Endothelial cell of umbilical vein (primary cell): ENCODE results near the gene ANKH.

Source experiments
- FOS ChIP-seq: IDR thresholded peaks from 2 replicates; pipeline ENCODE4 v1.6.1; 2011; ENCODE audit warnings: mild to moderate bottlenecking, low read length, moderate library complexity, borderline replicate concordance; ENCODE audit not compliant: insufficient read depth
- JUN ChIP-seq: IDR thresholded peaks from 2 replicates; pipeline ENCODE4 v1.6.1; 2011; ENCODE audit warnings: borderline replicate concordance, low read depth; ENCODE audit not compliant: insufficient read length, insufficient read depth
- MYC ChIP-seq: IDR thresholded peaks from one replicate; pipeline ENCODE4 v1.6.1; 2011; ENCODE audit warnings: mild to moderate bottlenecking, low read depth, low read length
- POLR2A ChIP-seq: IDR thresholded peaks from 2 replicates; pipeline ENCODE4 v1.6.1; 2012; ENCODE audit warnings: low read depth, mild to moderate bottlenecking, control low read depth, low read length
- POLR2AphosphoS5 ChIP-seq: IDR thresholded peaks from 2 replicates; pipeline ENCODE4 v1.6.1; 2012; ENCODE audit warnings: low read depth, mild to moderate bottlenecking, control low read depth, low read length, moderate library complexity; ENCODE audit not compliant: insufficient read depth
- TF ChIP-seq, protein P1 (sequence below), 2 donors: IDR thresholded peaks; 1 replicate in 1 of 2; 2 replicates in 1 of 2; pipeline ENCODE4 v1.5.1; 2011; ENCODE audit warnings: low read length in 2 of 2, mild to moderate bottlenecking in 2 of 2, moderate library complexity in 2 of 2, control low read depth in 1 of 2, inconsistent platforms in 1 of 2, low read depth in 1 of 2; ENCODE audit not compliant: insufficient read depth in 1 of 2; ENCODE audit errors: extremely low read depth in 1 of 2

- TF ChIP-seq, protein P1, sequence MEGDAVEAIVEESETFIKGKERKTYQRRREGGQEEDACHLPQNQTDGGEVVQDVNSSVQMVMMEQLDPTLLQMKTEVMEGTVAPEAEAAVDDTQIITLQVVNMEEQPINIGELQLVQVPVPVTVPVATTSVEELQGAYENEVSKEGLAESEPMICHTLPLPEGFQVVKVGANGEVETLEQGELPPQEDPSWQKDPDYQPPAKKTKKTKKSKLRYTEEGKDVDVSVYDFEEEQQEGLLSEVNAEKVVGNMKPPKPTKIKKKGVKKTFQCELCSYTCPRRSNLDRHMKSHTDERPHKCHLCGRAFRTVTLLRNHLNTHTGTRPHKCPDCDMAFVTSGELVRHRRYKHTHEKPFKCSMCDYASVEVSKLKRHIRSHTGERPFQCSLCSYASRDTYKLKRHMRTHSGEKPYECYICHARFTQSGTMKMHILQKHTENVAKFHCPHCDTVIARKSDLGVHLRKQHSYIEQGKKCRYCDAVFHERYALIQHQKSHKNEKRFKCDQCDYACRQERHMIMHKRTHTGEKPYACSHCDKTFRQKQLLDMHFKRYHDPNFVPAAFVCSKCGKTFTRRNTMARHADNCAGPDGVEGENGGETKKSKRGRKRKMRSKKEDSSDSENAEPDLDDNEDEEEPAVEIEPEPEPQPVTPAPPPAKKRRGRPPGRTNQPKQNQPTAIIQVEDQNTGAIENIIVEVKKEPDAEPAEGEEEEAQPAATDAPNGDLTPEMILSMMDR (IDR thresholded peaks at IDR 0.05; ENCODE audit: extremely low read depth in 1 of 2, insufficient read depth in 1 of 2, low read depth in 1 of 2, low read length in 2 of 2): no peak
- TF ChIP-seq POLR2AphosphoS5: no peak
- TF ChIP-seq POLR2A: no peak
- no peak for TF ChIP-seq MYC
- TF ChIP-seq FOS: no peak
- no peak for TF ChIP-seq JUN
These were observed 94.4 kb downstream of the ANKH start for GRCh38 chr5:14777187-14777586.
